Measurements from ENCODE around the gene KBTBD3.

Gene KBTBD3, protein sequence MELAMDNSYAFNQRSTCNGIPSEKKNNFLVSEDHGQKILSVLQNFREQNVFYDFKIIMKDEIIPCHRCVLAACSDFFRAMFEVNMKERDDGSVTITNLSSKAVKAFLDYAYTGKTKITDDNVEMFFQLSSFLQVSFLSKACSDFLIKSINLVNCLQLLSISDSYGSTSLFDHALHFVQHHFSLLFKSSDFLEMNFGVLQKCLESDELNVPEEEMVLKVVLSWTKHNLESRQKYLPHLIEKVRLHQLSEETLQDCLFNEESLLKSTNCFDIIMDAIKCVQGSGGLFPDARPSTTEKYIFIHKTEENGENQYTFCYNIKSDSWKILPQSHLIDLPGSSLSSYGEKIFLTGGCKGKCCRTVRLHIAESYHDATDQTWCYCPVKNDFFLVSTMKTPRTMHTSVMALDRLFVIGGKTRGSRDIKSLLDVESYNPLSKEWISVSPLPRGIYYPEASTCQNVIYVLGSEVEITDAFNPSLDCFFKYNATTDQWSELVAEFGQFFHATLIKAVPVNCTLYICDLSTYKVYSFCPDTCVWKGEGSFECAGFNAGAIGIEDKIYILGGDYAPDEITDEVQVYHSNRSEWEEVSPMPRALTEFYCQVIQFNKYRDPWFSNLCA

GRCh38 chr11:106076919-106077608 lies at the start of gene KBTBD3:
TSS of gene KBTBD3 (minus strand) at chr11:106077347. CDS start at chr11:106059097, 18,250 bp downstream.
- peak; percentile 98 for DNase-seq

- DNase-seq = no peak
Observed at GRCh38 chr11:106121570-106122320, 44.6 kb upstream of the KBTBD3 start.

DNA sequence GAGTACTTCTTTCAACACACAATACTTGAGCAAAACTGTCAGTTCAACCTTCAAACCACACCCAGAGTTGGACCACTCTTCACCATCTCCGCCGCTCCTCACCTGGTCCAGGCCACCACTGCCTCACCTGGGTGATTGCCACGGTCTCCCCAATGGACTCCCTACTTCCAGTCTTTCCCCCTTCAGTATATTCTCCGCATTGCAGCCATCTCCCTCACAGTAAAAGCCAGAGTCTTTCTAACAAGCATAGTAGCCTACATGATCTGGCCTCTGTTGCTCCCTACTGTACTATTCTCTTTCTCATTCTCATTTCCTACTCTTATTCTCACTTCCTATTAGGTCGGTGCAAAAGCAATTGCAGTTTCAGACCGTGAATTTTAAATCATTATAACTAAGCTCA lies 28.8 kb upstream of the KBTBD3 start:
- no peak for DNase-seq

- DNase-seq = no peak
Observed at GRCh38 chr11:106101819-106102218, 24.7 kb upstream of the KBTBD3 start.

- DNase-seq = no peak
Observed at GRCh38 chr11:106101370-106101769, 24.2 kb upstream of the KBTBD3 start.

- DNase-seq = no peak
Observed at GRCh38 chr11:106098893-106099553, 21.9 kb upstream of the KBTBD3 start.

DNA sequence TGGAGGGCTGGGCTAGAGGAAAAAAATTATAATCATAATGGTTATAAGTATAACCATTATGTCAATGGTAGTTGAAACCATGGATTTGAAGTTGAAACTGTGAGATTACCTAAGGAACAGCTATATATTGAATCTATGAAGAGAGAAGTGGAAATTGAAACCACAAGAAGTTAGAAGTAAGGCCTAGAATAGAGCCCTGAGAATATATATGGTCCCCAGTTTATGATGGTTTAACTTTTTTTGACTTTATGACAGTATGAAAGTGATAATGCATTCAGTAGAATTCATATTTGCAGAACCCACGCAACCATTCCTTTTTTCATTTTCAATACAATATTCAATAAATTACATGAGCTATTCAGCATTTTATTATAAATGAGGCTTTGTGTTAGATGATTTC lies 15.3 kb upstream of the KBTBD3 start:
- no peak for DNase-seq

- DNase-seq = no peak
Observed at GRCh38 chr11:106091480-106092123, 14.5 kb upstream of the KBTBD3 start.

GRCh38 chr11:106088896-106089295 lies 11.7 kb upstream of the KBTBD3 start:
- DNase-seq = no peak

- DNase-seq = peak; percentile 64
Observed at GRCh38 chr11:106087815-106088435, 10.8 kb upstream of the KBTBD3 start.

- DNase-seq = no peak
Observed at GRCh38 chr11:106086850-106087249, 9.7 kb upstream of the KBTBD3 start.

DNA sequence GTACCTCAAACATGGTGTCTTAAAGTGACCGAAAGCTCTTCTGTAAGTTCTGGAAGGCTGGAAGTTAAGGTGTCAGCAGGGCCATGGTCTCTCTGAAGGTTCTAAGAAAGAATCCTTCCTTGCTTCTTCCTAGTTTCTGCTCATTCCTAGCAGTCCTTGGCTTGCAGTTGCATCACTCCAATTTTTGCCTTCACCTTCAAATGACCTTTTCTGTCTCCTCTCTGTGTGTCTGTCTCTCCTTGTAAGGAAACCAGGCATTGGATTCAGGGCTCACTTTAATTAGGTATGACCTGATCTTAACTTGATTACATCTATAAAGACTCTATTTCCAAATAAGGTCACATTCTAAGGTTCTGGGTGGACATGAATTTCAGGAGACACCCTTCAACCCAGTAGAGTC lies 9.0 kb upstream of the KBTBD3 start:
- DNase-seq = no peak

GRCh38 chr11:106082096-106082495 lies 4.9 kb upstream of the KBTBD3 start:
- no peak for DNase-seq

DNA sequence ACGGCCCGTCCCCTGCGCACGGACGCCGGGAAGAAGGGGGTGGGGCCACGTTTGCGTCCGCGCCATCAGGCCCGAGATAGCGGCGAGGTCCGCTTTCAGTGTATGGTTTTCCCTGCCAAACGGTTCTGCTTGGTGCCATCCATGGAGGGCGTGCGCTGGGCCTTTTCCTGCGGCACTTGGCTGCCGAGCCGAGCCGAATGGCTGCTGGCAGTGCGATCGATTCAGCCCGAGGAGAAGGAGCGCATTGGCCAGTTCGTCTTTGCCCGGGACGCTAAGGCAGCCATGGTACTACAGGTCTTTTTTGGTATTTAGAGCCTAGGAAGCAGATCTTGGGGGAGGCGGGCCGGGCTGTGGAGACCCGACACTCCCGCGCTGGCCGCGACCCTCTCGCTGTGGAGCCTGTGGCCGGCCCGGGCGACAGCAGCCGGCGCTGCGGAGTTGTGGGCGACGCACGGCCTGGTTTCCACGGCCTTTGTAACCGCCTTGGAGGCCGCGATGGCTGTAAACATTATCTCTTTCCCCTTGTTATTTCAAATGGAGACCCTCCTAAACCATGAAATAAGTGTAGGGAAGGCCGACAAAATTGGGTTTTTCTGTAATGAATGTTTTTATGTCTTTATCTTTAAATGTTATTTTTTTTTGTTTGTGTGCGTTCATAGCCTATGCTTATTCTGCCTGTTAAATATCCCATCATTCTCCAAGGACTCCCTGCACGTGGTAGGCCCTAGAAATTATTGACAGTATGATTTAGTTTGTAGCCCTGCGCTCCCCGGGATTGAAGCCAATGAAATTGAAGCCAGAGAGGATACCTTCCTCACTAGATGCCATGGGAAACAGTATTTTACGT lies 685 bp upstream of the KBTBD3 start, which contains the start of gene AASDHPPT:
Gene AASDHPPT (plus strand): TSS at position 54 of the 847 bp plus-strand sequence. CDS start 49 bp downstream, at position 103.
- DNase-seq = no peak

- DNase-seq = peak; percentile 3
Observed at GRCh38 chr11:106076171-106076918, 802 bp downstream of the KBTBD3 start.

- DNase-seq = no peak
Observed at GRCh38 chr11:106072804-106073203, 4.3 kb downstream of the KBTBD3 start.

DNA sequence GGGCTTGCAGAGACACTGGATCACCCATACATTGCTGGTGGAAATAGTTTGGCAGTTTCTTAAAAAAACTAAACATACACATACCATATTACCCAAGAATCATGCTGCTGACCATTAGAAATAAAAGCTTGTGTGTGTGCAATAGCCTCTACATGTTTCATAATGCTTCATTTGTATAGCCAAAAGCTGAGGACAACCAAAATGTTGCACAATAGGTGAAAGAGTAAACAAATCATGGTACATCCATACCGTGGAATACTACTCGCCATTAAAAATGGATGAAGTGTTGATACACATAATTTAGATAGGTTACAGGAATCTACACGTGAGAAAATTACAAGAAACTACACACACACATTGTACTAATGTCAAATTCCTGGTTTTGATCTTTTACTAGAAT lies 6.5 kb downstream of the KBTBD3 start:
- no peak for DNase-seq

DNA sequence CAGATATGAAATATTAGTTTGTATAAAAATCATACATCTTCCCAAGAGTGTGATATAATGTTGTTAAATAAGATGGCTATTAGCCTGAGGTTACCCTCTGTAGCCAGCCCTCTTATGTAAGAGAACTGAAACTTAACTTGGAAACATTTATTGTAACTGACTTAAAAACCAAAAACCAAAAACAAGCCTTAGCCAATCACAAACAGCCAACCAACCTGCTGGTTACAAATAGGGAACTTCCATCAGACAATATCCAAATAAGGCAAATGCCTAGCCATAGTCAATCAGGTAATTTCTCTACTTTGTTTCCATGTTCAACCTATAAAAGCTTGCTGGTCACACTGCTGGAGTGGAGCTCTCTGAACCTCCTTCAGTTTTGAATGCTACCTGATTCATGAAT lies 14.1 kb downstream of the KBTBD3 start:
- no peak for DNase-seq
